A204.1 (cell line): ENCODE results near the gene RGL2.
"Not testable (repeated sequence)": the region's sequence is repeated elsewhere in the genome, so short reads cannot be mapped to it uniquely, and the experiment has no call there.

ENCODE experiments used
- FAIRE-seq: peaks from 2 replicates; lab custom pipeline; 2012; peaks lifted over from hg19 to GRCh38; lab: Jason Lieb, UNC

Gene RGL2, protein sequence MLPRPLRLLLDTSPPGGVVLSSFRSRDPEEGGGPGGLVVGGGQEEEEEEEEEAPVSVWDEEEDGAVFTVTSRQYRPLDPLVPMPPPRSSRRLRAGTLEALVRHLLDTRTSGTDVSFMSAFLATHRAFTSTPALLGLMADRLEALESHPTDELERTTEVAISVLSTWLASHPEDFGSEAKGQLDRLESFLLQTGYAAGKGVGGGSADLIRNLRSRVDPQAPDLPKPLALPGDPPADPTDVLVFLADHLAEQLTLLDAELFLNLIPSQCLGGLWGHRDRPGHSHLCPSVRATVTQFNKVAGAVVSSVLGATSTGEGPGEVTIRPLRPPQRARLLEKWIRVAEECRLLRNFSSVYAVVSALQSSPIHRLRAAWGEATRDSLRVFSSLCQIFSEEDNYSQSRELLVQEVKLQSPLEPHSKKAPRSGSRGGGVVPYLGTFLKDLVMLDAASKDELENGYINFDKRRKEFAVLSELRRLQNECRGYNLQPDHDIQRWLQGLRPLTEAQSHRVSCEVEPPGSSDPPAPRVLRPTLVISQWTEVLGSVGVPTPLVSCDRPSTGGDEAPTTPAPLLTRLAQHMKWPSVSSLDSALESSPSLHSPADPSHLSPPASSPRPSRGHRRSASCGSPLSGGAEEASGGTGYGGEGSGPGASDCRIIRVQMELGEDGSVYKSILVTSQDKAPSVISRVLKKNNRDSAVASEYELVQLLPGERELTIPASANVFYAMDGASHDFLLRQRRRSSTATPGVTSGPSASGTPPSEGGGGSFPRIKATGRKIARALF

DNA sequence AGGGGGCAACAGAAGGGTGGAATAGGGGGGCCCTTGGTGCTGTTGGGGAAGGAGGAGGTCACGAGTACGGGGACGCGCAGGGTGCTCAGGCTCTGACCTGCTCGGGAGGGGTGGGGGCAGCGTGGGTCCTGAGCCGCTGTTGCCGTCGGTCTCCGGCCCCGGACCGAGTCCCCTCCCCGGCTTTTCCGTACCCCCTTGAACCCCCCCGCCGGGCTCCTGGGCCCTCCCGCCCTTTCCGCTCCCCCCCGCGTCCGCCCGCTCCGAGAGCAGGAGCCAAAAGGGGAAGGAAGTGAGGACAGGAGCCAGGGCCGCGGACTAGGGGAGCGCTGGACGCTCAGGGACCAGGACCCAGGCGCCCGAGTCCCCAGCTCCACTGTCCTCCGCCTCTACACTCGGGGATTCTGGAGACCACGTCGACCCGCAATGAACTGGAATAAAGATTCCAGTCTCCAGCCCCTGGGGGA, at the start of gene RGL2:
TSS of gene RGL2 (minus strand) at position 170 of the 464 bp plus-strand sequence. CDS start 332 bp downstream, outside the sequence.
- FAIRE-seq, result no peak

GRCh38 chr6:33347816-33348215, 49.1 kb upstream of the RGL2 start:
- no peak for FAIRE-seq

GRCh38 chr6:33346972-33347371, 48.2 kb upstream of the RGL2 start:
- not testable (repeated sequence) for FAIRE-seq

GRCh38 chr6:33344701-33345697, 46.3 kb upstream of the RGL2 start:
- FAIRE-seq, result no peak

- FAIRE-seq, result no peak
These were observed 45.3 kb upstream of the RGL2 start for GRCh38 chr6:33343953-33344611.

GRCh38 chr6:33343606-33343952, 44.8 kb upstream of the RGL2 start:
- FAIRE-seq, result not testable (repeated sequence)

GRCh38 chr6:33339193-33339592, 40.5 kb upstream of the RGL2 start:
- FAIRE-seq, result no peak

DNA sequence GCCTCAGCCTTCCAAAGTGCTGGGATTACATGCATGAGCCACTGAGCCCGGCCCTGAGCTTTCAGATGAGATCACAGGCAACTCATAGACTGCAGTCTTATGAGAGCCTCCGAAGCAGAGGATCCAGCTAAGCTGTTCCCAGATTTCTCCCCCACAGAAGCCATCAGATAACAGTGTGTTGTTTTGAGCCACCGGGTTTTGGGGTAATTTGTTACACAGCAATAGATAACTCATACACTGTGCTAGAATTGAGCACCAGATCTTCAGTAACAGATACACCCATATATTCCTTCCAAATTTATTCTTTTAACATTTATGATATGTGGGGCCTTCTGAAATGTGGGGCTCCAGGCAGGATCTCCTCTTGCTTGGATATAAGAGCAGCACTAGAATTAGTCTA, 37.8 kb upstream of the RGL2 start:
- FAIRE-seq, result no peak

- FAIRE-seq, result no peak
These were observed 37.2 kb upstream of the RGL2 start for GRCh38 chr6:33335916-33336315.

DNA sequence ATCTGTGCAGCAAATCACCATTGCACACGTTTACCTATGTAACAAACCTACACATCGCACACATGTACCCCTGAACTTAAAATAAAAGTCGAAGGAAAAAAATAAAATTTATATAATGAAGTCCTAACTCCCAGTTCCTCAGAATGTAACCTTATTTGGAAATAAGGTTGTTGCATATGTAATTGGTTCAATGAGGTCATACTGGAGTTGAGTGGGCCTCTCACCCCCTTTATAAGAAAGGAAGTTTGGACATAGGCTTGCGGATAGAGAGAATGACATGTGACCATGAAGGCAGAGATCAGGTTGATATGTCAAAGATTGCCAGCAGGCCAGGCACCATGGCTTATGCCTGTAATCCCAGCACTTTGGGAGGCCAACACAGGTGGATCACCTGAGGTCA, 34.9 kb upstream of the RGL2 start:
- no peak for FAIRE-seq

GRCh38 chr6:33330736-33331135, 32.0 kb upstream of the RGL2 start:
- FAIRE-seq, result no peak

- no peak for FAIRE-seq
These were observed 30.3 kb upstream of the RGL2 start for GRCh38 chr6:33329058-33329457.

GRCh38 chr6:33324125-33324524, 25.4 kb upstream of the RGL2 start:
- no peak for FAIRE-seq

- FAIRE-seq, result no peak
These were observed 24.8 kb upstream of the RGL2 start for GRCh38 chr6:33323623-33323948.

GRCh38 chr6:33321227-33321626, 22.5 kb upstream of the RGL2 start:
- no peak for FAIRE-seq

DNA sequence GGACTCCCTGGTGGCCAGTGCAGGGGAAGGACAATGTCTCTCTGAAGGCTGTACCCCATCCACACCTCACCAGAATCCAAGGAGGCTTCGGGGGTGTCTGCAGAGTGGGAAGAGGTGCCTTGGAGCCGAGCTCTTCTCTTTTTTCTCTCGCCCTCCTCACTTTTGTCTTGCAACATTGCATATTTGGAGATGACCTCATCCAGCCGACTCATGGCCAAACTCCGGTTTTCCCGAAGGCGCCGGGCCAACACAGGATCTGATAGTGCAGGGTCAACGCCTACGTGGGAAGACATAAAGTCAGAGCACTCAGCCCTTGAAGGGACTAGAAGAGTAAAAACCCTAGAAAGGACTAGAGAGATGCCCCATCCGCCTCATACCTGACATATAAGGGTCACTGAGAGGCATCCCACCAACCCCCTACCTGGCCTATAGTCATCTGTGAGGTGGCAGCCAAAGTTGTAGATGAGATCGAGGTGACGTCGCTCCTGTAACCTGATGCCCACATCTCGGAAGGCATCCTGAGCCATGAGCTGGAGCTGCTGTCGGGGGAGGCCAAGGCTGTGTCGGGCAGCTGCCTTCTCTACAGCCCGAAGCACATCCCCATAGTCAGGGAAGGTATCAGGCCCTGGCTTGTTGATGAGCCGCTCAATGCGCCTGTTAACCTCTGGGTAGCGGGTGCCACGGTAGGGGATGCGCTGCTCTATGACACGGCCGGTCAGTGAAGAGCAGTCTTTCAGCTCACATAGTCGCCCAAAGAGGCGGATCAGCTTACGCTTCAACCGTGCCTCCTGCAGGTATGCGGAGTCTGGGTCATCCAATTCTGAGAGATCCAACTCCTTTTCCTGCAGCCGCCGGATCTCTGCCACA, 21.8 kb upstream of the RGL2 start:
- no peak for FAIRE-seq

GRCh38 chr6:33319939-33320314, 21.2 kb upstream of the RGL2 start:
- FAIRE-seq, result no peak

- FAIRE-seq, result no peak
These were observed 19.8 kb upstream of the RGL2 start for GRCh38 chr6:33318426-33319073.

- FAIRE-seq, result peak; percentile 98
These were observed 19.1 kb upstream of the RGL2 start, which contains the start of gene ZBTB22 for GRCh38 chr6:33317669-33318425. Gene ZBTB22, minus strand, starts transcription at chr6:33317744. Its CDS starts 828 bp downstream, at chr6:33316916.

DNA sequence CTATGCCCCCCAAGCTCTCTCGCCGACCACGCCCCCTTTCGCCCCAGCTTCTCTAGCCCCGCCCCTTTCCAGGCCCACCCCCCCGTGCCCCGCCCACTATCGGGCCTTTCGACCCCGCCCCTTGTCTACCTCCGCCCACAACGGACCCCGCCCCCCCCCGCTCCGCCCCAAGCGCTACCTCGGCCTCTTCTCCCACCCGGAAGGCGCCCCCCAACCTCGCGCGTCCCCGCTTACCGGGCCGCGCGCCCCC, 18.6 kb upstream of the RGL2 start:
- FAIRE-seq, result no peak
